Smooth muscle cell (in vitro differentiated cells): ENCODE data around the gene CHCHD6. TPM values are rescaled to one million over a fixed set of nuclear protein-coding genes. Genes with fewer than 3 reads are reported as not detected.

Experiments
- DNase-seq: peaks from one replicate; lab custom pipeline; 2025; ENCODE audit not compliant: unreplicated experiment; lab: John Stamatoyannopoulos, UW
- H2AFZ ChIP-seq: fragments of 200-600 bp; sonication (generic); 2 replicates; pipeline ENCODE4 v1.6.0; 2016; ENCODE audit warnings: antibody characterized with exemption, low read depth, mild to moderate bottlenecking
- H3F3A ChIP-seq: fragments of 200-600 bp; sonication (generic); 2 replicates; pipeline ENCODE4 v1.6.0; 2017; ENCODE audit warnings: antibody characterized with exemption, low read depth
- H3K27ac ChIP-seq: fragments of 200-600 bp; sonication (generic); 2 replicates; pipeline ENCODE4 v1.5.1; 2016; ENCODE audit warnings: low read depth, mild to moderate bottlenecking
- H3K27me3 ChIP-seq: fragments of 200-600 bp; sonication (generic); 2 replicates; pipeline ENCODE4 v1.6.1; 2016; ENCODE audit warnings: low read depth, mild to moderate bottlenecking
- H3K36me3 ChIP-seq: fragments of 200-600 bp; sonication (generic); 2 replicates; pipeline ENCODE4 v1.5.1; 2016; ENCODE audit warnings: low read depth
- H3K4me1 ChIP-seq: fragments of 200-600 bp; sonication (generic); 2 replicates; pipeline ENCODE4 v1.5.1; 2016; ENCODE audit warnings: low read depth
- H3K4me2 ChIP-seq: fragments of 200-600 bp; sonication (generic); 2 replicates; pipeline ENCODE4 v1.6.0; 2016; ENCODE audit warnings: mild to moderate bottlenecking
- H3K4me3 ChIP-seq: fragments of 200-600 bp; sonication (generic); 2 replicates; pipeline ENCODE4 v1.5.1; 2016; ENCODE audit warnings: mild to moderate bottlenecking
- H3K79me2 ChIP-seq: fragments of 200-600 bp; sonication (generic); 2 replicates; pipeline ENCODE4 v1.6.0; 2016; ENCODE audit warnings: low read depth, mild to moderate bottlenecking
- H3K9ac ChIP-seq: fragments of 200-600 bp; sonication (generic); 2 replicates; pipeline ENCODE4 v1.6.0; 2016; ENCODE audit warnings: low read depth
- H3K9me3 ChIP-seq: fragments of 200-600 bp; sonication (generic); replicated peaks from 2 replicates; pipeline ENCODE4 v1.5.1; 2016; ENCODE audit warnings: low read depth
- H4K20me1 ChIP-seq: fragments of 200-600 bp; sonication (generic); 2 replicates; pipeline ENCODE4 v1.6.0; 2016; ENCODE audit warnings: low read depth
- WGBS: methylation state at CpG from one replicate; pipeline ENCODE4 v1.1.7; 2016; ENCODE audit warnings: low lambda C conversion rate; 5-methylcytosine and 5-hydroxymethylcytosine counted together
- polyA plus RNA-seq: library from polyadenylated mRNA; unstranded; fragments of >200 nt; fragmentation: Nextera tagmentation; extraction: Ambion mirVana; gene quantifications from 2 replicates; pipeline ENCODE4 v1.2.1, GENCODE V29; 2016
- total RNA-seq: library from RNA; depleted of rRNA; stranded (reverse); fragments of >200 nt; gene quantifications from 2 replicates; pipeline ENCODE4 v1.2.3, GENCODE V29; 2014
- TF ChIP-seq, protein P1 (sequence below): fragments of 200-600 bp; sonication (generic); IDR thresholded peaks from 2 replicates; pipeline ENCODE4 v1.5.1; 2017; ENCODE audit warnings: borderline replicate concordance, mild to moderate bottlenecking, antibody characterized with exemption; ENCODE audit not compliant: insufficient read depth, poor library complexity, severe bottlenecking

The CHCHD6 gene
- total and polyA plus RNA-seq, 2 experiments from 2014 or later = 6.7 to 27.2 TPM

DNA sequence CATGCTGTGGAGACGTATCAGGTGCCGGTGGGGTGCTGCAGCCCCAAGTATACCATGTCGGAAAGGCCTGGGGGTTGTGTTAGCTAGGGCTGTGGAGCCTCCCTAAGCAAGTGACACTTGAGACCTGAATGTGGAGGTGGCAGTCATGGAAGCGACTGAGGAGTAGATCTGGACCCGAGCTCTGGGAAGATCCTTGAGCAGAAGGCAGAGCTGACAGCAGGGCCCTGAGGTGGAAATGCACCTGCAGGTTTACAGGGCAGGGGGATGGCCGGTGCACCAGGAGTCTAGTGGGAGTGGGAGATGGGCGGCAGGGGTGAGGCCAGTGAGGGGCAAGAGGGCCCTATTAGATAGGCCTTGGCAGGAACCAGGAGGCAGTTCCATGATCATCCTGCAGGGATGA, 187.1 kb downstream of the CHCHD6 start:
- TF ChIP-seq, protein P1, sequence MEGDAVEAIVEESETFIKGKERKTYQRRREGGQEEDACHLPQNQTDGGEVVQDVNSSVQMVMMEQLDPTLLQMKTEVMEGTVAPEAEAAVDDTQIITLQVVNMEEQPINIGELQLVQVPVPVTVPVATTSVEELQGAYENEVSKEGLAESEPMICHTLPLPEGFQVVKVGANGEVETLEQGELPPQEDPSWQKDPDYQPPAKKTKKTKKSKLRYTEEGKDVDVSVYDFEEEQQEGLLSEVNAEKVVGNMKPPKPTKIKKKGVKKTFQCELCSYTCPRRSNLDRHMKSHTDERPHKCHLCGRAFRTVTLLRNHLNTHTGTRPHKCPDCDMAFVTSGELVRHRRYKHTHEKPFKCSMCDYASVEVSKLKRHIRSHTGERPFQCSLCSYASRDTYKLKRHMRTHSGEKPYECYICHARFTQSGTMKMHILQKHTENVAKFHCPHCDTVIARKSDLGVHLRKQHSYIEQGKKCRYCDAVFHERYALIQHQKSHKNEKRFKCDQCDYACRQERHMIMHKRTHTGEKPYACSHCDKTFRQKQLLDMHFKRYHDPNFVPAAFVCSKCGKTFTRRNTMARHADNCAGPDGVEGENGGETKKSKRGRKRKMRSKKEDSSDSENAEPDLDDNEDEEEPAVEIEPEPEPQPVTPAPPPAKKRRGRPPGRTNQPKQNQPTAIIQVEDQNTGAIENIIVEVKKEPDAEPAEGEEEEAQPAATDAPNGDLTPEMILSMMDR = no peak
- no peak overlapping the region for H3K4me2 ChIP-seq
- H3K9ac ChIP-seq = no peak overlapping the region
- H3K9me3 ChIP-seq = no peaks in the 10 kb centered on the region
- H3K27ac ChIP-seq = no peak overlapping the region
- DNase-seq = no peak
- H3K4me3 ChIP-seq = no peak overlapping the region
- H3F3A ChIP-seq = no peaks in the 10 kb centered on the region
- no peaks in the 10 kb centered on the region for H4K20me1 ChIP-seq
- no peaks in the 10 kb centered on the region for H3K79me2 ChIP-seq
- 94% methylated on average over 6 of the region's 7 CpGs for WGBS
- H3K4me1 ChIP-seq = peaks cover 5% of the 10 kb centered on the region
- no peaks in the 10 kb centered on the region for H3K36me3 ChIP-seq
- no peaks in the 10 kb centered on the region for H3K27me3 ChIP-seq
- no peak overlapping the region for H2AFZ ChIP-seq

DNA sequence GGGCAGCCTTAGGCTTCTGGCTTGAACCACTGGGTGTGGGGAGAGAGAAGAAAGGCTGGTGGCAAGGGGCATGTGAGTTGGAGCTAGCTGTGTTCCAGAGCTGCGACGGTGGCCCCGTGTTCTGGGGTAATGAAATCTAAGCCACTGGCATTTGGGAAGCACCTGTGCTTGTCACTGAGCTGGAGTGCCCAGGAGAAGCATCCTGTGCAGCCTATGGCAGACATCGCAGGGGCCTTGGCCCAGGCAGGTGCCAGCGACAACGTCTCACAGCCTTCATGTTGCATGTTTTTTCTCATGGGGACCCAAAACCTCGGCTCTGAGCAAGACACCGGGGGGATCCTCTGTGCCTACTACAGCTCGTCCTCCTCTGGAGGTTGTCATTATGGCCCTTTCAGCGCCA, 187.8 kb downstream of the CHCHD6 start:
- Histone ChIP-seq H3K9me3 (no peaks in the 10 kb centered on the region), H3K9ac (no peak overlapping the region), H2AFZ (no peak overlapping the region), H3K79me2 (no peaks in the 10 kb centered on the region), H3F3A (no peaks in the 10 kb centered on the region), H3K4me3 (no peak overlapping the region), H3K36me3 (no peaks in the 10 kb centered on the region), H3K27me3 (no peaks in the 10 kb centered on the region), H3K4me2 (no peak overlapping the region), H3K4me1 (peaks cover 5% of the 10 kb centered on the region), H4K20me1 (no peaks in the 10 kb centered on the region), H3K27ac (no peak overlapping the region)
- TF ChIP-seq, protein P1 = no peak
- WGBS = 98% methylated on average over 10 of the region's 10 CpGs
- no peak for DNase-seq

DNA sequence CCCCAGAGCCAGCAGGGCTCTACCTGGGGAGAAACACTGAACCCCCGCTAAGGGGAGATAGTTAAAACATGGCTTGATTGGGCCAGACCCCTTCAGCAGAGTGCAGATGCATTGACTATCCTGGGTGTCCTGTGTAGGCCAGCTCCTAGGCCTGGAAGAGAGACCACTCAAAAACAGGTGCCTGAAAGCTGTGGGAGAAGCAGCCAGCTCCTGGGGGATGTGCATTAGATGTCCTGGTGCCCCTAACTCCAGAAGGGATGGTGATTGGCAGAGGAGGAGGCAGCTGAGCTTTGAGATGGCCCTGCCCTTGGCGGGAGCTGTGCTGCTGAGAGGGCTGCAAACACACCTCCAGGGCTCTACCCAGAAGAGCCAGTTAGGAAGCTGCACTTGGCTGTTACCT, 189.6 kb downstream of the CHCHD6 start:
- no peaks in the 10 kb centered on the region for H4K20me1 ChIP-seq
- H3K27me3 ChIP-seq = no peaks in the 10 kb centered on the region
- no peaks in the 10 kb centered on the region for H3K79me2 ChIP-seq
- no peak overlapping the region for H3K4me3 ChIP-seq
- H3K4me2 ChIP-seq = no peak overlapping the region
- H2AFZ ChIP-seq = no peak overlapping the region
- H3K36me3 ChIP-seq = no peaks in the 10 kb centered on the region
- H3K4me1 ChIP-seq = no peaks in the 10 kb centered on the region
- H3K27ac ChIP-seq = no peak overlapping the region
- no peaks in the 10 kb centered on the region for H3K9me3 ChIP-seq
- H3F3A ChIP-seq = no peaks in the 10 kb centered on the region
- TF ChIP-seq, protein P1 = no peak
- H3K9ac ChIP-seq = no peak overlapping the region
- no peak for DNase-seq
- WGBS = 89% methylated on average over 2 of the region's 2 CpGs

DNA sequence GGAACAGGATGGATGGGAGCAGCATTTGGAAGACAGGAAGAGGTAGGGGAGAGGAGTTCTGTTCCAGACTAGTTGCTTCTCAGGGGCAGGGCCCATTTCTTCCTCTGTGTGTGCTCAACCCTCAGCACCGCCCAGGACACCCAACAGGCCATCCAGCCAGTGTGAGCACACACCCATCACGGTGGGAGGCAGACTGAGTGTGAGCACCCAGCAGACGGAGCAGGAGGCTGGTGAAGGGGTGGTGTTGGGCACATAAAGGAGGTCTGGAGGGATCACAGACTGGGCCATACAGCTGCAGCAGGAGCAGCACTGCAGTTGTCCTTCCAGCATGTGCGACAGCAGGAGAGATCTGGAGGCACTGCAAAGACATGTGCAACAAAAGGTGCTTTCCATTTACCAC, 190.4 kb downstream of the CHCHD6 start:
- H3K27ac ChIP-seq = no peak overlapping the region
- H3K4me1 ChIP-seq = no peaks in the 10 kb centered on the region
- H4K20me1 ChIP-seq = no peaks in the 10 kb centered on the region
- no peaks in the 10 kb centered on the region for H3K79me2 ChIP-seq
- H3K9ac ChIP-seq = no peak overlapping the region
- no peak overlapping the region for H3K4me2 ChIP-seq
- H3K9me3 ChIP-seq = no peaks in the 10 kb centered on the region
- no peaks in the 10 kb centered on the region for H3K27me3 ChIP-seq
- 100% methylated on average over 4 of the region's 4 CpGs for WGBS
- H2AFZ ChIP-seq = no peak overlapping the region
- no peaks in the 10 kb centered on the region for H3F3A ChIP-seq
- no peaks in the 10 kb centered on the region for H3K36me3 ChIP-seq
- TF ChIP-seq, protein P1 = no peak
- no peak for DNase-seq
- H3K4me3 ChIP-seq = no peak overlapping the region
